Measurements from ENCODE around the gene IMP4. TPM values are rescaled to one million over a fixed set of nuclear protein-coding genes. Genes with fewer than 3 reads are reported as not detected.

Gene IMP4
- polyA plus RNA-seq, 3 donors, result 57.6 to 81.2 (median 58.5) TPM

DNA sequence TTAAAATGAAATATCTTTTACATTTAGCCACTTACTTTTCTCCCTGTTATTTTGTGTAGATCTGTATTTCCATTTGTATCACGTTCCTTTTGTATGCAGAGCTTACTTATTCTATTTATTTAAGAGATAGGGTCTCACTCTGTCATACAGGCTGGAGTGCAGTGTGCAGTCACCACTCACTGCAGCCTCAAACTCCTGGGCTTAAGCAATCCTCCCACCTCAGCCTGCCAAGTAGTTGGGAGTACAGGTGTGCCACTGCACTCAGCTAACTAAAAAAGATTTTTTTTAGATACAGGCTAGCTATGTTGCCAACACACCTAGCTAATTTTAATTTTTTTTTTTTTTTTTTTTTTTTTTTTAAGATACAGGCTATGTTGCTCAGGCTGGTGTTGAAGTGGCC is 24.0 kb downstream of the IMP4 start:
- peaks cover 33 to 43% of the 10 kb centered on the region in 2 donors for H3K36me3 Mint-ChIP-seq
- no peak overlapping the region for H2AFZ ChIP-seq (ENCODE audit: insufficient read depth, low read depth, low read length, poor library complexity, severe bottlenecking)
- no peak overlapping the region for H3K9ac ChIP-seq (ENCODE audit: insufficient read depth, low read length, poor library complexity, severe bottlenecking)
- no peaks in the 10 kb centered on the region for H3K9me3 ChIP-seq (replicated peaks in 1 of 2; ENCODE audit: control insufficient read depth in 1 of 2, insufficient read depth in 1 of 2, low read length in 2 of 2)
- peaks cover 0 to 3% (median 0%) of the 10 kb centered on the region in 7 donors for H3K9me3 Mint-ChIP-seq
- no peak overlapping the region for H3K4me2 ChIP-seq (replicated peaks; ENCODE audit: extremely low read depth, low read length, poor library complexity, severe bottlenecking)
- H3K27me3 Mint-ChIP-seq (ENCODE audit: low read depth in 3 of 3), result peaks cover 0 to 2% (median 2%) of the 10 kb centered on the region in 3 donors
- H3K36me3 ChIP-seq (replicated peaks in 1 of 2; ENCODE audit: control insufficient read depth in 1 of 2, insufficient read depth in 2 of 2, low read length in 2 of 2), result peaks cover 11 to 17% of the 10 kb centered on the region in 2 donors
- no CpG with 5 or more reads among the region's 1 CpG for WGBS (ENCODE audit: insufficient coverage)
- no peak for DNase-seq
- H3K4me1 Mint-ChIP-seq, result peaks cover 49% of the 10 kb centered on the region
- no peak overlapping the region for H3K4me3 ChIP-seq (replicated peaks in 1 of 3; ENCODE audit: low read depth in 2 of 3, low read length in 3 of 3)
- peaks cover 11% of the 10 kb centered on the region for H4K20me1 ChIP-seq (ENCODE audit: insufficient read depth, low read length)
- TF ChIP-seq, protein P1, sequence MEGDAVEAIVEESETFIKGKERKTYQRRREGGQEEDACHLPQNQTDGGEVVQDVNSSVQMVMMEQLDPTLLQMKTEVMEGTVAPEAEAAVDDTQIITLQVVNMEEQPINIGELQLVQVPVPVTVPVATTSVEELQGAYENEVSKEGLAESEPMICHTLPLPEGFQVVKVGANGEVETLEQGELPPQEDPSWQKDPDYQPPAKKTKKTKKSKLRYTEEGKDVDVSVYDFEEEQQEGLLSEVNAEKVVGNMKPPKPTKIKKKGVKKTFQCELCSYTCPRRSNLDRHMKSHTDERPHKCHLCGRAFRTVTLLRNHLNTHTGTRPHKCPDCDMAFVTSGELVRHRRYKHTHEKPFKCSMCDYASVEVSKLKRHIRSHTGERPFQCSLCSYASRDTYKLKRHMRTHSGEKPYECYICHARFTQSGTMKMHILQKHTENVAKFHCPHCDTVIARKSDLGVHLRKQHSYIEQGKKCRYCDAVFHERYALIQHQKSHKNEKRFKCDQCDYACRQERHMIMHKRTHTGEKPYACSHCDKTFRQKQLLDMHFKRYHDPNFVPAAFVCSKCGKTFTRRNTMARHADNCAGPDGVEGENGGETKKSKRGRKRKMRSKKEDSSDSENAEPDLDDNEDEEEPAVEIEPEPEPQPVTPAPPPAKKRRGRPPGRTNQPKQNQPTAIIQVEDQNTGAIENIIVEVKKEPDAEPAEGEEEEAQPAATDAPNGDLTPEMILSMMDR (IDR thresholded peaks at IDR 0.05), result no peak
- peaks cover 39 to 40% of the 10 kb centered on the region in 2 donors for H3K4me1 ChIP-seq (ENCODE audit: control insufficient read depth in 1 of 2, insufficient read depth in 2 of 2, low read length in 2 of 2)
- intact Hi-C loops (cut with micrococcal nuclease), result no loop called here
- H3K27ac ChIP-seq (ENCODE audit: low read depth in 1 of 2, low read length in 2 of 2), result no peak overlapping the region
- H3K27ac Mint-ChIP-seq, result no peak overlapping the region
- H3K27me3 ChIP-seq (ENCODE audit: control insufficient read depth in 2 of 2, insufficient read depth in 2 of 2, low read length in 2 of 2), result no peaks in the 10 kb centered on the region
- peaks cover 35% of the 10 kb centered on the region for H3K79me2 ChIP-seq (ENCODE audit: insufficient read depth, low read length)
- no peak overlapping the region for H3K4me3 Mint-ChIP-seq

GRCh38 chr2:130368786-130369185 is 26.1 kb downstream of the IMP4 start:
- H3K9ac ChIP-seq (ENCODE audit: insufficient read depth, low read length, poor library complexity, severe bottlenecking), result no peak overlapping the region
- Mint-ChIP-seq H3K4me3 (no peak overlapping the region), H3K9me3 (peaks cover 0 to 3% (median 0%) of the 10 kb centered on the region in 7 donors), H3K27me3 (ENCODE audit: low read depth in 3 of 3) (peaks cover 0 to 4% (median 2%) of the 10 kb centered on the region in 3 donors), H3K36me3 (peaks cover 29 to 44% of the 10 kb centered on the region in 2 donors), H3K4me1 (peaks cover 59% of the 10 kb centered on the region), H3K27ac (peak overlapping the region in 6 of 7 donors; percentile 58 to 80 (median 76))
- H2AFZ ChIP-seq (ENCODE audit: insufficient read depth, low read depth, low read length, poor library complexity, severe bottlenecking), result no peak overlapping the region
- peak overlapping the region; percentile 34 to 90 for H3K27ac ChIP-seq (ENCODE audit: low read depth in 1 of 2, low read length in 2 of 2)
- 90% methylated on average over 2 of the region's 5 CpGs for WGBS (ENCODE audit: insufficient coverage)
- H3K4me1 ChIP-seq (ENCODE audit: control insufficient read depth in 1 of 2, insufficient read depth in 2 of 2, low read length in 2 of 2), result peaks cover 52 to 58% of the 10 kb centered on the region in 2 donors
- TF ChIP-seq, protein P1 (IDR thresholded peaks at IDR 0.05), result no peak
- H3K79me2 ChIP-seq (ENCODE audit: insufficient read depth, low read length), result peaks cover 56% of the 10 kb centered on the region
- H3K4me2 ChIP-seq (replicated peaks; ENCODE audit: extremely low read depth, low read length, poor library complexity, severe bottlenecking), result peak overlapping the region; percentile 30
- no peaks in the 10 kb centered on the region for H3K27me3 ChIP-seq (ENCODE audit: control insufficient read depth in 2 of 2, insufficient read depth in 2 of 2, low read length in 2 of 2)
- DNase-seq, result no peak
- H3K9me3 ChIP-seq (replicated peaks in 1 of 2; ENCODE audit: control insufficient read depth in 1 of 2, insufficient read depth in 1 of 2, low read length in 2 of 2), result no peaks in the 10 kb centered on the region
- peak overlapping the region in 1 of 3 experiments; percentile 1 for H3K4me3 ChIP-seq (replicated peaks in 1 of 3; ENCODE audit: low read depth in 2 of 3, low read length in 3 of 3)
- H4K20me1 ChIP-seq (ENCODE audit: insufficient read depth, low read length), result peaks cover 23% of the 10 kb centered on the region
- intact Hi-C loops (cut with micrococcal nuclease), result no loop called here
- H3K36me3 ChIP-seq (replicated peaks in 1 of 2; ENCODE audit: control insufficient read depth in 1 of 2, insufficient read depth in 2 of 2, low read length in 2 of 2), result peaks cover 14 to 17% of the 10 kb centered on the region in 2 donors

Measured in CD14-positive monocyte (primary cell).